ENCODE results near the gene PIN1. TPM values are rescaled to one million over a fixed set of nuclear protein-coding genes. Genes with fewer than 3 reads are reported as not detected.
"Not testable (repeated sequence)": the region's sequence is repeated elsewhere in the genome, so short reads cannot be mapped to it uniquely, and the experiment has no call there.

Gene PIN1
- 63.9 TPM for polyA plus RNA-seq (2013, experiment 1 of 2; ENCODE audit: insufficient read length)
- polyA plus RNA-seq (2013, experiment 2 of 2; ENCODE audit: insufficient read length) = 64.8 TPM

GRCh38 chr19:9834726-9835506, at the start of gene PIN1:
Gene PIN1 (plus strand): TSS chr19:9835318. CDS start chr19:9835345, 27 bp downstream.
- DNase-seq = peak; percentile 98

GRCh38 chr19:9785367-9786331, 49.5 kb upstream of the PIN1 start:
- DNase-seq = peak; percentile 95

- DNase-seq = no peak
Observed at GRCh38 chr19:9786342-9786741, 48.8 kb upstream of the PIN1 start.

GRCh38 chr19:9786819-9787218, 48.3 kb upstream of the PIN1 start:
- no peak for DNase-seq

- not testable (repeated sequence) for DNase-seq
Observed at GRCh38 chr19:9788604-9789003, 46.5 kb upstream of the PIN1 start.

GRCh38 chr19:9789066-9789465, 46.1 kb upstream of the PIN1 start:
- no peak for DNase-seq

GRCh38 chr19:9789579-9789978, 45.5 kb upstream of the PIN1 start:
- DNase-seq = not testable (repeated sequence)

GRCh38 chr19:9791073-9791367, 44.1 kb upstream of the PIN1 start:
- DNase-seq = not testable (repeated sequence)

GRCh38 chr19:9791552-9792205, 43.4 kb upstream of the PIN1 start:
- peak; percentile 97 for DNase-seq

- DNase-seq = peak; percentile 94
Observed at GRCh38 chr19:9792206-9793070, 42.7 kb upstream of the PIN1 start.

- DNase-seq = peak; percentile 52
Observed at GRCh38 chr19:9793071-9793591, 42.0 kb upstream of the PIN1 start.

GRCh38 chr19:9796113-9796773, 38.9 kb upstream of the PIN1 start:
- DNase-seq = peak; percentile 86

- no peak for DNase-seq
Observed at GRCh38 chr19:9797871-9798270, 37.2 kb upstream of the PIN1 start.

GRCh38 chr19:9799162-9799561, 36.0 kb upstream of the PIN1 start:
- no peak for DNase-seq

GRCh38 chr19:9801976-9802375, 33.1 kb upstream of the PIN1 start:
- DNase-seq = no peak

GRCh38 chr19:9806803-9807202, 28.3 kb upstream of the PIN1 start:
- no peak for DNase-seq

- no peak for DNase-seq
Observed at GRCh38 chr19:9808855-9809824, 26.0 kb upstream of the PIN1 start.

GRCh38 chr19:9811139-9811538, 24.0 kb upstream of the PIN1 start:
- DNase-seq = no peak

- no peak for DNase-seq
Observed at GRCh38 chr19:9818175-9818733, 16.9 kb upstream of the PIN1 start.
